SK-N-MC (cell line): ENCODE results near the gene C12orf57.
"Not testable (repeated sequence)": the region's sequence is repeated elsewhere in the genome, so short reads cannot be mapped to it uniquely, and the experiment has no call there.

Experiments used
- DNase-seq: peaks from one replicate; pipeline ENCODE4 v3.0.0-alpha.2; 2011; ENCODE audit warnings: low read depth, low spot score
- H3K27ac ChIP-seq: fragments of 200-600 bp; sonication (generic); 2 replicates; pipeline ENCODE4 v1.5.1; 2016; ENCODE audit warnings: mixed run types
- H3K36me3 ChIP-seq: fragments of 200-600 bp; sonication (generic); 2 replicates; pipeline ENCODE4 v1.6.1; 2017; ENCODE audit warnings: antibody characterized with exemption, low read length, mixed read lengths; ENCODE audit not compliant: insufficient read depth
- H3K4me3 ChIP-seq: fragments of 200-600 bp; sonication (generic); 2 replicates; pipeline ENCODE4 v1.5.1; 2016
- H3K9ac ChIP-seq: fragments of 200-600 bp; sonication (generic); 2 replicates; pipeline ENCODE4 v1.8.0; 2017; ENCODE audit warnings: mixed run types, mixed read lengths; ENCODE audit not compliant: insufficient read length
- H3K9me3 ChIP-seq: fragments of 200-600 bp; sonication (generic); 2 replicates; pipeline ENCODE4 v1.6.1; 2017; ENCODE audit warnings: low read depth, mild to moderate bottlenecking, antibody characterized with exemption, low read length, moderate library complexity, mixed read lengths
- EZH2 ChIP-seq: fragments of 200-600 bp; sonication (generic); IDR thresholded peaks from one replicate; pipeline ENCODE4 v1.6.1; 2017; ENCODE audit warnings: antibody characterized with exemption
- FOXP2 ChIP-seq: optimal IDR thresholded peaks from 2 replicates; pipeline ENCODE3; 2011; ENCODE audit warnings: mild to moderate bottlenecking, moderate library complexity; ENCODE audit not compliant: insufficient read depth; ENCODE audit errors: extremely low read length, control extremely low read depth
- POLR2AphosphoS5 ChIP-seq: IDR thresholded peaks from 2 replicates; pipeline ENCODE4 v1.6.1; 2012; ENCODE audit warnings: mild to moderate bottlenecking, low read depth, low read length, borderline replicate concordance

C12orf57 gene

GRCh38 chr12:6905414-6906040 lies 38.3 kb upstream of the C12orf57 start:
- Histone ChIP-seq H3K9me3 (no peaks in the 10 kb centered on the region), H3K27ac (no peak overlapping the region), H3K4me3 (peak overlapping the region; percentile 80), H3K36me3 (no peaks in the 10 kb centered on the region), H3K9ac (no peak overlapping the region)
- no peak for DNase-seq
- TF ChIP-seq EZH2: no peak
- TF ChIP-seq FOXP2: no peak
- no peak for TF ChIP-seq POLR2AphosphoS5

GRCh38 chr12:6908141-6908540 lies 35.7 kb upstream of the C12orf57 start:
- not testable (repeated sequence) for H3K9ac ChIP-seq, H3K27ac ChIP-seq, H3K4me3 ChIP-seq, H3K36me3 ChIP-seq, H3K9me3 ChIP-seq, DNase-seq

- TF ChIP-seq FOXP2: no peak
- no peak for TF ChIP-seq EZH2
- no peak for TF ChIP-seq POLR2AphosphoS5
- H3K36me3 ChIP-seq: no peaks in the 10 kb centered on the region
- H3K27ac ChIP-seq: no peak overlapping the region
- no peaks in the 10 kb centered on the region for H3K9me3 ChIP-seq
- no peak overlapping the region for H3K9ac ChIP-seq
- no peak for DNase-seq
- no peak overlapping the region for H3K4me3 ChIP-seq
Observed at GRCh38 chr12:6909421-6910145, 34.2 kb upstream of the C12orf57 start.

GRCh38 chr12:6912164-6912935 lies 31.5 kb upstream of the C12orf57 start:
- TF ChIP-seq FOXP2 (no peak), POLR2AphosphoS5 (no peak), EZH2 (no peak)
- Histone ChIP-seq H3K9ac (no peak overlapping the region), H3K9me3 (no peaks in the 10 kb centered on the region), H3K36me3 (peaks cover 8% of the 10 kb centered on the region; the same call in 1 of the 2 replicates), H3K27ac (no peak overlapping the region), H3K4me3 (no peak overlapping the region)
- DNase-seq: no peak

- Histone ChIP-seq H3K36me3 (peaks cover 9% of the 10 kb centered on the region; the same call in 1 of the 2 replicates), H3K9me3 (no peaks in the 10 kb centered on the region), H3K4me3 (peak within 1 kb of the TSS; percentile 89), H3K9ac (peak within 1 kb of the TSS; percentile 64), H3K27ac (no peak within 1 kb of the TSS)
- TF ChIP-seq FOXP2 (no peak), POLR2AphosphoS5 (peak; percentile 25; the same call in 1 of the 2 replicates)
- DNase-seq: no peak
Observed at GRCh38 chr12:6914246-6914946, 29.4 kb upstream of the C12orf57 start, which contains the start of gene ENO2. TSS of gene ENO2 (plus strand) at chr12:6914580. CDS start at chr12:6915833, 1,253 bp downstream.

GRCh38 chr12:6914947-6915788 lies 28.7 kb upstream of the C12orf57 start:
- DNase-seq: no peak
- peak overlapping the region; percentile 89 for H3K4me3 ChIP-seq
- H3K36me3 ChIP-seq: peaks cover 9% of the 10 kb centered on the region; the same call in 1 of the 2 replicates
- TF ChIP-seq EZH2 (no peak), POLR2AphosphoS5 (no peak), FOXP2 (no peak)
- peak overlapping the region; percentile 64 for H3K9ac ChIP-seq
- H3K9me3 ChIP-seq: no peaks in the 10 kb centered on the region
- H3K27ac ChIP-seq: no peak overlapping the region

- H3K4me3 ChIP-seq: peak overlapping the region; percentile 89
- H3K9me3 ChIP-seq: no peaks in the 10 kb centered on the region
- no peak for TF ChIP-seq EZH2
- no peak for TF ChIP-seq POLR2AphosphoS5
- TF ChIP-seq FOXP2: no peak
- H3K9ac ChIP-seq: no peak overlapping the region
- peaks cover 9% of the 10 kb centered on the region; the same call in 1 of the 2 replicates for H3K36me3 ChIP-seq
- no peak for DNase-seq
- no peak overlapping the region for H3K27ac ChIP-seq
Observed at GRCh38 chr12:6915789-6916285, 28.0 kb upstream of the C12orf57 start.
